ENCODE results near the gene KRT85.
"Not testable (repeated sequence)": the region's sequence is repeated elsewhere in the genome, so short reads cannot be mapped to it uniquely, and the experiment has no call there.

Gene KRT85

GRCh38 chr12:52366738-52367485 lies at the start of gene KRT85:
Gene KRT85, minus strand, starts transcription at chr12:52367481. Its CDS starts 76 bp downstream, at chr12:52367405.
- DNase-seq: no peak

- no peak for DNase-seq
Observed at GRCh38 chr12:52416795-52417194, 49.5 kb upstream of the KRT85 start.

- DNase-seq: no peak
Observed at GRCh38 chr12:52415870-52416750, 48.8 kb upstream of the KRT85 start.

GRCh38 chr12:52414936-52415335 lies 47.7 kb upstream of the KRT85 start:
- DNase-seq: no peak

GRCh38 chr12:52413782-52414345 lies 46.6 kb upstream of the KRT85 start:
- no peak for DNase-seq

GRCh38 chr12:52413202-52413601 lies 45.9 kb upstream of the KRT85 start:
- DNase-seq: no peak

- no peak for DNase-seq
Observed at GRCh38 chr12:52411815-52412214, 44.5 kb upstream of the KRT85 start.

- not testable (repeated sequence) for DNase-seq
Observed at GRCh38 chr12:52410589-52411248, 43.4 kb upstream of the KRT85 start.

- DNase-seq: no peak
Observed at GRCh38 chr12:52407918-52408317, 40.6 kb upstream of the KRT85 start.

- DNase-seq: no peak
Observed at GRCh38 chr12:52405922-52406385, 38.7 kb upstream of the KRT85 start, which contains the start of gene KRT82. Gene KRT82, minus strand, starts transcription at chr12:52406335. Its CDS starts 58 bp downstream, at chr12:52406277.

GRCh38 chr12:52404951-52405350 lies 37.7 kb upstream of the KRT85 start:
- no peak for DNase-seq

- DNase-seq: no peak
Observed at GRCh38 chr12:52403561-52403960, 36.3 kb upstream of the KRT85 start.

GRCh38 chr12:52402873-52403540 lies 35.7 kb upstream of the KRT85 start:
- DNase-seq: no peak

- no peak for DNase-seq
Observed at GRCh38 chr12:52402377-52402776, 35.1 kb upstream of the KRT85 start.

GRCh38 chr12:52401926-52402325 lies 34.6 kb upstream of the KRT85 start:
- no peak for DNase-seq

- no peak for DNase-seq
Observed at GRCh38 chr12:52401526-52401925, 34.2 kb upstream of the KRT85 start.

- DNase-seq: no peak
Observed at GRCh38 chr12:52400906-52401305, 33.6 kb upstream of the KRT85 start.

GRCh38 chr12:52399756-52400155 lies 32.5 kb upstream of the KRT85 start:
- no peak for DNase-seq

- DNase-seq: no peak
Observed at GRCh38 chr12:52398176-52398575, 30.9 kb upstream of the KRT85 start.

- no peak for DNase-seq
Observed at GRCh38 chr12:52396656-52397055, 29.4 kb upstream of the KRT85 start.

- no peak for DNase-seq
Observed at GRCh38 chr12:52395761-52396434, 28.6 kb upstream of the KRT85 start.
